Measurements from ENCODE around the gene KCNE2.

Gene KCNE2

DNA sequence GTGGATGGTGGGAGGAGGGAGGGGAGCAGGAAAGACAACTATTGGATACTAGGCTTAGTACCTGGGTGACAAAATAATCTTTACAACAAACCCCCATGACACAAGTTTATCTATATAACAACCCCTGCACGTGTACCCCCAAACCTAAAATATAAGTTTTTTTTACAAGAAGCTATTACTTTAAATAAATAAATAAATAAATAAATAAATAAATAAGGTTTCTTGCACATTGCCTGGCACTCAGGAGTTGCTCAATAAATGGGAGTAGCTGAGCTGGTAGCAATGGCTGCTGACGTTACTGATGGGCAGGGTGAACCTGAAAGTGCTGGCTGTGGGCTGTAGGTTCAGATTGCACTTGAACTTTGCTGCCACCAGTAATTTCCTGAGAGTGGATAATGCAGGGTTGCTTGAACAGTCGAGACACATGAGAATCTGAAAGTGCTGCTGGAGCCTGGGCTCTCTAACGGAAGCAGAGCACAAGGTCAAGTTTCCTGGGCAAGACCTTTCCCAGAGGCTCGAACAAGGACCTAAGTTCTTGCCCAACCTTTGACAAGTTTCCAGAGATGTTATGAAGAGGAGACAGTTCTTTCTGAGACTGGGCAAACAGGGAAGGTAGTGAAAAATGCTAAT, 14.8 kb upstream of the KCNE2 start:
- no peak for TF ChIP-seq EZH2phosphoT487 (IDR thresholded peaks at IDR 0.05; ENCODE audit: low read length)
- TF ChIP-seq, protein P1, sequence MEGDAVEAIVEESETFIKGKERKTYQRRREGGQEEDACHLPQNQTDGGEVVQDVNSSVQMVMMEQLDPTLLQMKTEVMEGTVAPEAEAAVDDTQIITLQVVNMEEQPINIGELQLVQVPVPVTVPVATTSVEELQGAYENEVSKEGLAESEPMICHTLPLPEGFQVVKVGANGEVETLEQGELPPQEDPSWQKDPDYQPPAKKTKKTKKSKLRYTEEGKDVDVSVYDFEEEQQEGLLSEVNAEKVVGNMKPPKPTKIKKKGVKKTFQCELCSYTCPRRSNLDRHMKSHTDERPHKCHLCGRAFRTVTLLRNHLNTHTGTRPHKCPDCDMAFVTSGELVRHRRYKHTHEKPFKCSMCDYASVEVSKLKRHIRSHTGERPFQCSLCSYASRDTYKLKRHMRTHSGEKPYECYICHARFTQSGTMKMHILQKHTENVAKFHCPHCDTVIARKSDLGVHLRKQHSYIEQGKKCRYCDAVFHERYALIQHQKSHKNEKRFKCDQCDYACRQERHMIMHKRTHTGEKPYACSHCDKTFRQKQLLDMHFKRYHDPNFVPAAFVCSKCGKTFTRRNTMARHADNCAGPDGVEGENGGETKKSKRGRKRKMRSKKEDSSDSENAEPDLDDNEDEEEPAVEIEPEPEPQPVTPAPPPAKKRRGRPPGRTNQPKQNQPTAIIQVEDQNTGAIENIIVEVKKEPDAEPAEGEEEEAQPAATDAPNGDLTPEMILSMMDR (IDR thresholded peaks at IDR 0.05; ENCODE audit: low read length), result no peak
- no peak for TF ChIP-seq EZH2 (optimal IDR thresholded peaks at IDR 0.05; ENCODE audit: low read depth, low read length)
- H3K79me2 ChIP-seq (ENCODE audit: low read length), result no peaks in the 10 kb centered on the region
- no peak overlapping the region for H3K4me3 ChIP-seq (ENCODE audit: low read length)
- H3K4me2 ChIP-seq (ENCODE audit: low read depth, low read length), result no peak overlapping the region
- no peaks in the 10 kb centered on the region for H4K20me1 ChIP-seq (ENCODE audit: insufficient read depth, low read length)
- H2AFZ ChIP-seq (ENCODE audit: low read length), result no peak overlapping the region
- H3K4me1 ChIP-seq (ENCODE audit: low read length), result no peaks in the 10 kb centered on the region
- no peak overlapping the region for H3K27ac ChIP-seq (ENCODE audit: low read length)
- no peaks in the 10 kb centered on the region for H3K36me3 ChIP-seq (replicated peaks; ENCODE audit: insufficient read depth, low read length)
- peak; percentile 40 for DNase-seq
- no peaks in the 10 kb centered on the region for H3F3A ChIP-seq (ENCODE audit: insufficient read depth, low read length)
- H3K27me3 ChIP-seq (replicated peaks; ENCODE audit: insufficient read depth, low read length), result no peaks in the 10 kb centered on the region; the same call in 1 of the 2 replicates
- no peaks in the 10 kb centered on the region for H3K9me3 ChIP-seq (replicated peaks; ENCODE audit: insufficient read depth, low read length)
- H3K9ac ChIP-seq (ENCODE audit: low read length), result no peak overlapping the region
- no peaks in the 10 kb centered on the region for H3K9me2 ChIP-seq (replicated peaks; ENCODE audit: insufficient read depth, low read length)

GRCh38 chr21:34351786-34352241, 12.0 kb upstream of the KCNE2 start:
- Histone ChIP-seq H3K4me1 (ENCODE audit: low read length) (no peaks in the 10 kb centered on the region), H3K27ac (ENCODE audit: low read length) (no peak overlapping the region), H3K4me2 (ENCODE audit: low read depth, low read length) (no peak overlapping the region), H3K27me3 (replicated peaks; ENCODE audit: insufficient read depth, low read length) (no peaks in the 10 kb centered on the region; the same call in 1 of the 2 replicates), H3K9me3 (replicated peaks; ENCODE audit: insufficient read depth, low read length) (no peaks in the 10 kb centered on the region), H3F3A (ENCODE audit: insufficient read depth, low read length) (no peaks in the 10 kb centered on the region), H2AFZ (ENCODE audit: low read length) (no peak overlapping the region), H3K79me2 (ENCODE audit: low read length) (no peaks in the 10 kb centered on the region), H3K9ac (ENCODE audit: low read length) (no peak overlapping the region), H3K4me3 (ENCODE audit: low read length) (no peak overlapping the region), H3K9me2 (replicated peaks; ENCODE audit: insufficient read depth, low read length) (no peaks in the 10 kb centered on the region), H4K20me1 (ENCODE audit: insufficient read depth, low read length) (no peaks in the 10 kb centered on the region), H3K36me3 (replicated peaks; ENCODE audit: insufficient read depth, low read length) (no peaks in the 10 kb centered on the region)
- TF ChIP-seq, protein P1 (IDR thresholded peaks at IDR 0.05; ENCODE audit: low read length), result peak; percentile 79
- TF ChIP-seq EZH2phosphoT487 (IDR thresholded peaks at IDR 0.05; ENCODE audit: low read length), result no peak
- peak; percentile 87 for DNase-seq

GRCh38 chr21:34352556-34352955, 11.2 kb upstream of the KCNE2 start:
- H3K36me3 ChIP-seq (replicated peaks; ENCODE audit: insufficient read depth, low read length), result no peaks in the 10 kb centered on the region
- H3K9me3 ChIP-seq (replicated peaks; ENCODE audit: insufficient read depth, low read length), result no peaks in the 10 kb centered on the region
- H3K9ac ChIP-seq (ENCODE audit: low read length), result no peak overlapping the region
- H3K79me2 ChIP-seq (ENCODE audit: low read length), result no peaks in the 10 kb centered on the region
- H3K27me3 ChIP-seq (replicated peaks; ENCODE audit: insufficient read depth, low read length), result no peaks in the 10 kb centered on the region; the same call in 1 of the 2 replicates
- TF ChIP-seq EZH2phosphoT487 (IDR thresholded peaks at IDR 0.05; ENCODE audit: low read length), result no peak
- TF ChIP-seq EZH2 (optimal IDR thresholded peaks at IDR 0.05; ENCODE audit: low read depth, low read length), result no peak
- TF ChIP-seq, protein P1 (IDR thresholded peaks at IDR 0.05; ENCODE audit: low read length), result no peak
- H3K4me1 ChIP-seq (ENCODE audit: low read length), result no peaks in the 10 kb centered on the region
- H3K4me3 ChIP-seq (ENCODE audit: low read length), result no peak overlapping the region
- no peak overlapping the region for H3K27ac ChIP-seq (ENCODE audit: low read length)
- no peaks in the 10 kb centered on the region for H3F3A ChIP-seq (ENCODE audit: insufficient read depth, low read length)
- no peaks in the 10 kb centered on the region for H3K9me2 ChIP-seq (replicated peaks; ENCODE audit: insufficient read depth, low read length)
- H3K4me2 ChIP-seq (ENCODE audit: low read depth, low read length), result no peak overlapping the region
- DNase-seq, result no peak
- no peak overlapping the region for H2AFZ ChIP-seq (ENCODE audit: low read length)
- H4K20me1 ChIP-seq (ENCODE audit: insufficient read depth, low read length), result no peaks in the 10 kb centered on the region

Data from MM.1S (cell line).